Lower leg skin (tissue), 3 donors: Measurements from ENCODE around the gene VWA1.
"Not testable (repeated sequence)": the region's sequence is repeated elsewhere in the genome, so short reads cannot be mapped to it uniquely, and the experiment has no call there.

Experiments
- CTCF ChIP-seq, 3 donors: fragments of 450-650 bp; IDR thresholded peaks; one replicate each; pipeline ENCODE4 v1.5.1; 2016; ENCODE audit warnings: antibody characterized with exemption in 3 of 3, mild to moderate bottlenecking in 3 of 3, moderate library complexity in 2 of 3
- POLR2A ChIP-seq, 2 donors: fragments of 450-650 bp; IDR thresholded peaks; one replicate each; pipeline ENCODE4 v1.6.1; 2016 to 2017; ENCODE audit warnings: antibody characterized with exemption in 2 of 2, mild to moderate bottlenecking in 1 of 2, moderate library complexity in 1 of 2

GRCh38 chr1:1484976-1485750 is 49.7 kb downstream of the VWA1 start:
- TF ChIP-seq CTCF, POLR2A (IDR thresholded peaks at IDR 0.05): not testable (repeated sequence)
